ENCODE results near the gene CSTPP1.

DNA sequence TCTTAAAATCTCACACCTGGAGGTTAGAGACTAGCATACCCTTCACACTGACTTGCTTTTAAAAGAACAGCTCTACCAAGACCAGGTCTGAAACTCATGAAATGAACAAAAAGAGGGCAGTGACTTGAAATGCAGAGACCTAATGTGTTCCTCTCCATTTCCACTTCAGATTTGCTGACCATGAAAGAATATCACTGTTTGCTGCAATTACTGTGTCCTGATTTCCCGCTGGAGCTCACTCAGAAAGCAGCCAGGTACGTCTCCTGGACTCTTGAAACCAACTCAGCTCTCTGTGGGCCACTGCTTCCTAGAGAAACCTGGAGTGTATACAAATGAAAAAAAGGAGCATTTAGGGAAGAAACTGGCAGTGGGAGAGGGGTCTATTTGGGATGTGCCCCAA, 200.9 kb downstream of the CSTPP1 start:
- TF ChIP-seq, protein P1, sequence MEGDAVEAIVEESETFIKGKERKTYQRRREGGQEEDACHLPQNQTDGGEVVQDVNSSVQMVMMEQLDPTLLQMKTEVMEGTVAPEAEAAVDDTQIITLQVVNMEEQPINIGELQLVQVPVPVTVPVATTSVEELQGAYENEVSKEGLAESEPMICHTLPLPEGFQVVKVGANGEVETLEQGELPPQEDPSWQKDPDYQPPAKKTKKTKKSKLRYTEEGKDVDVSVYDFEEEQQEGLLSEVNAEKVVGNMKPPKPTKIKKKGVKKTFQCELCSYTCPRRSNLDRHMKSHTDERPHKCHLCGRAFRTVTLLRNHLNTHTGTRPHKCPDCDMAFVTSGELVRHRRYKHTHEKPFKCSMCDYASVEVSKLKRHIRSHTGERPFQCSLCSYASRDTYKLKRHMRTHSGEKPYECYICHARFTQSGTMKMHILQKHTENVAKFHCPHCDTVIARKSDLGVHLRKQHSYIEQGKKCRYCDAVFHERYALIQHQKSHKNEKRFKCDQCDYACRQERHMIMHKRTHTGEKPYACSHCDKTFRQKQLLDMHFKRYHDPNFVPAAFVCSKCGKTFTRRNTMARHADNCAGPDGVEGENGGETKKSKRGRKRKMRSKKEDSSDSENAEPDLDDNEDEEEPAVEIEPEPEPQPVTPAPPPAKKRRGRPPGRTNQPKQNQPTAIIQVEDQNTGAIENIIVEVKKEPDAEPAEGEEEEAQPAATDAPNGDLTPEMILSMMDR (conservative IDR thresholded peaks at IDR 0.05 in 1 of 2, IDR thresholded peaks at IDR 0.05 in 1 of 2; ENCODE audit: low read depth in 1 of 2, low read length in 2 of 2) = no peak
- no peak for TF ChIP-seq EZH2 (IDR thresholded peaks at IDR 0.05; ENCODE audit: low read length, missing control alignments)
